ENCODE results near the gene WDR18. TPM values are rescaled to one million over a fixed set of nuclear protein-coding genes. Genes with fewer than 3 reads are reported as not detected.

The WDR18 gene
- total RNA-seq, 1 experiment from 2014 or later, result 94.7 TPM

DNA sequence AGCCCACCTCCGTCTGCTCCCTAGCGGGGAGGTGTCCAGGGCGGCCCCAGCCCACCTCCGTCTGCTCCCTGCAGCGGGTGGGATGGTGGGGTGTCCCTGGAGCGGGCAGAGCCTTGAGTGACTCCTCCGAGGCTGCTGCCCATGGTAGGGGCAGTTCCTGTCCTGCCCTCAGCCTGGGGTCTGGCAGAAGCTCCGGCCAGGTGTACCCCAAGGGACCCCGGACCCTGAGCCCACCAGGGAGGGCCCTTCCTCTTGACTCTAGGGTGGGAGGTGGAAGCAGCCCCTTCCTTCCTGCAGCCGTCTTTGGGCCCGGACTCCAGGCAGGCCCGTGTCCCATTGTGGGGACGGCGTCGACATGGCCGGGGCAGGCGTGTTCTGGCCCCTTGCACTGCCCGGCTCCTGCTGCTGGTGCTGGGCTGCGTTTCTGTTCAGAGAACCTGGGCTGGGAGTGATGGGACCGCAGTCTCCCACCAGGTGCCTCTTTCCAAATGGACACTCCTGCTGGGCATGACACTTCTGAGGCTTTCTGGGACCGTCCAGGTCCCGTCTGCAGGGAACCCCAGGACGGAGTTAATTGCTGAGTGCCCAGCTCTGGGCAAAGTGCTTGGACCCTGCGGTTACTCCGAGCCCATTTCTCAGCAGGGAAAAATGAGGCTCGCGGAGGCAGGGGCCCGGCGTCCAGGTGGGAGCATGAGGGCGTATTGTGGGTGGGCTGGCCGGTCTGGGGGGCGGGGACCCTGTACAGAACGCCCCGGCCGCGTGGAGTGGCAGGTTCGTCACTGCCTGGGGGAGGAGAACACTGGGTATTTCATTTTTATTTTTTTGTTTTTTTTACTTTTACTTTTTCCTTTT, 38.5 kb upstream of the WDR18 start:
- H3K79me2 ChIP-seq (ENCODE audit: insufficient read depth, low read length), result no peaks in the 10 kb centered on the region
- no peak overlapping the region for H3K9ac ChIP-seq (ENCODE audit: extremely low read depth, insufficient read length, low read length)

More for the DNA sequence above, 38.5 kb upstream of the WDR18 start:
- Histone ChIP-seq H3K4me1 (ENCODE audit: insufficient read depth, low read length) (no peaks in the 10 kb centered on the region), H3K4ac (ENCODE audit: low read depth, low read length) (no peak overlapping the region), H3K9me3 (ENCODE audit: control insufficient read depth, low read depth, low read length) (no peaks in the 10 kb centered on the region), H3K4me2 (ENCODE audit: insufficient read depth, insufficient read length, low read length) (no peak overlapping the region), H4K20me1 (ENCODE audit: control insufficient read depth, insufficient read depth, insufficient read length) (peaks cover 12% of the 10 kb centered on the region), H3T11ph (ENCODE audit: low read length) (no peak overlapping the region), H2BK120ac (ENCODE audit: low read depth, low read length, poor library complexity, severe bottlenecking) (no peak overlapping the region), H3K18ac (ENCODE audit: insufficient read length, low read depth, low read length) (no peak overlapping the region), H3K27ac (ENCODE audit: insufficient read length, low read depth, low read length) (no peak overlapping the region), H3K14ac (ENCODE audit: insufficient read depth, low read length) (no peak overlapping the region), H3K27me3 (ENCODE audit: insufficient read depth, low read length) (no peaks in the 10 kb centered on the region), H3K23me2 (ENCODE audit: insufficient read length, low read depth, low read length, poor library complexity, severe bottlenecking) (no peaks in the 10 kb centered on the region), H4K5ac (ENCODE audit: insufficient read length, low read depth, low read length) (no peak overlapping the region), H3K23ac (ENCODE audit: insufficient read length, low read depth, low read length) (no peak overlapping the region), H2BK12ac (ENCODE audit: insufficient read length, low read depth, low read length) (no peak overlapping the region), H4K8ac (replicated peaks; ENCODE audit: insufficient read length, low read depth, low read length) (no peak overlapping the region), H2AFZ (ENCODE audit: low read length) (no peak overlapping the region), H2BK20ac (ENCODE audit: low read depth, low read length, poor library complexity, severe bottlenecking) (no peak overlapping the region), H2BK15ac (ENCODE audit: low read depth, low read length) (no peak overlapping the region; the same call in 1 of the 2 replicates), H3K79me1 (ENCODE audit: insufficient read depth, low read depth, low read length, poor library complexity, severe bottlenecking) (no peaks in the 10 kb centered on the region), H2AK5ac (ENCODE audit: insufficient read length, low read length) (no peak overlapping the region), H2BK5ac (ENCODE audit: insufficient read length, low read length) (no peak overlapping the region), H4K91ac (ENCODE audit: insufficient read length, low read depth, low read length) (no peak overlapping the region), H3K56ac (ENCODE audit: insufficient read length, low read depth, low read length) (no peak overlapping the region)
- Mint-ChIP-seq H3K36me3 (ENCODE audit: insufficient read depth in 1 of 3, low read depth in 3 of 3) (peaks cover 10 to 27% (median 25%) of the 10 kb centered on the region in 3 experiments; a peak in 6 of 7 replicates), H3K27me3 (ENCODE audit: low read depth) (no peaks in the 10 kb centered on the region; the same call in 1 of the 2 replicates), H3K4me3 (no peak overlapping the region), H3K9me3 (no peaks in the 10 kb centered on the region), H3K27ac (no peak overlapping the region), H3K4me1 (no peaks in the 10 kb centered on the region)
- WGBS (ENCODE audit: extremely low coverage, insufficient read length, low lambda C conversion rate), result no CpG with 5 or more reads among the region's 37 CpGs
- TF ChIP-seq, protein P1, sequence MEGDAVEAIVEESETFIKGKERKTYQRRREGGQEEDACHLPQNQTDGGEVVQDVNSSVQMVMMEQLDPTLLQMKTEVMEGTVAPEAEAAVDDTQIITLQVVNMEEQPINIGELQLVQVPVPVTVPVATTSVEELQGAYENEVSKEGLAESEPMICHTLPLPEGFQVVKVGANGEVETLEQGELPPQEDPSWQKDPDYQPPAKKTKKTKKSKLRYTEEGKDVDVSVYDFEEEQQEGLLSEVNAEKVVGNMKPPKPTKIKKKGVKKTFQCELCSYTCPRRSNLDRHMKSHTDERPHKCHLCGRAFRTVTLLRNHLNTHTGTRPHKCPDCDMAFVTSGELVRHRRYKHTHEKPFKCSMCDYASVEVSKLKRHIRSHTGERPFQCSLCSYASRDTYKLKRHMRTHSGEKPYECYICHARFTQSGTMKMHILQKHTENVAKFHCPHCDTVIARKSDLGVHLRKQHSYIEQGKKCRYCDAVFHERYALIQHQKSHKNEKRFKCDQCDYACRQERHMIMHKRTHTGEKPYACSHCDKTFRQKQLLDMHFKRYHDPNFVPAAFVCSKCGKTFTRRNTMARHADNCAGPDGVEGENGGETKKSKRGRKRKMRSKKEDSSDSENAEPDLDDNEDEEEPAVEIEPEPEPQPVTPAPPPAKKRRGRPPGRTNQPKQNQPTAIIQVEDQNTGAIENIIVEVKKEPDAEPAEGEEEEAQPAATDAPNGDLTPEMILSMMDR (conservative IDR thresholded peaks at IDR 0.05), result no peak
- DNase-seq, result no peak

Measured in H9 (cell line).